K562 (cell line): ENCODE data around the gene MED13L.

ENCODE experiments used
- CBX8 ChIP-seq: fragments of 200-600 bp; sonication (generic); IDR thresholded peaks from 2 replicates; pipeline ENCODE4 v1.6.1; 2012; ENCODE audit warnings: borderline replicate concordance, mixed run types, low read depth, mild to moderate bottlenecking, moderate library complexity, mixed read lengths, low read length, control low read depth, inconsistent platforms; ENCODE audit not compliant: poor library complexity, severe bottlenecking; ENCODE audit errors: extremely low read depth
- EP300 ChIP-seq: IDR thresholded peaks from 2 replicates; pipeline ENCODE4 v1.6.1; 2012; ENCODE audit warnings: low read length, improper control_type of control experiment
- ESRRA ChIP-seq: fragments of 450-650 bp; IDR thresholded peaks from 2 replicates; pipeline ENCODE4 v1.6.1; 2014; ENCODE audit warnings: low read depth, mild to moderate bottlenecking, moderate library complexity, borderline replicate concordance
- HEY1 ChIP-seq: fragments of 250-450 bp; sonication (Bioruptor Pico); IDR thresholded peaks from 2 replicates; pipeline ENCODE4 v1.5.0; 2020; ENCODE audit warnings: mild to moderate bottlenecking, moderate library complexity, borderline replicate concordance
- HMGN3 ChIP-seq: IDR thresholded peaks from 2 replicates; pipeline ENCODE4 v1.6.1; 2011; ENCODE audit warnings: borderline replicate concordance, low read depth, mild to moderate bottlenecking, mixed read lengths, low read length; ENCODE audit not compliant: insufficient read length; ENCODE audit errors: extremely low read depth
- MCM7 ChIP-seq, 2 experiments: fragments of 450-650 bp; IDR thresholded peaks; 2 replicates each; pipeline ENCODE4 v1.6.1; 2016 to 2018
- PHB2 ChIP-seq: fragments of 450-650 bp; IDR thresholded peaks from 2 replicates; pipeline ENCODE4 v1.6.1; 2017; ENCODE audit warnings: low read depth
- POLR2AphosphoS5 ChIP-seq: IDR thresholded peaks from 2 replicates; pipeline ENCODE4 v1.6.1; 2011; ENCODE audit warnings: mild to moderate bottlenecking, low read depth, low read length, moderate library complexity; ENCODE audit not compliant: control insufficient read depth, insufficient read depth
- RFX5 ChIP-seq: IDR thresholded peaks from 2 replicates; pipeline ENCODE4 v1.6.1; 2011; ENCODE audit warnings: low read depth, mild to moderate bottlenecking, improper control_type of control experiment, low read length
- SP2 ChIP-seq: IDR thresholded peaks from 2 replicates; pipeline ENCODE4 v1.6.1; 2011; ENCODE audit warnings: mild to moderate bottlenecking, low read depth, low read length, moderate library complexity; ENCODE audit not compliant: poor library complexity, severe bottlenecking; ENCODE audit errors: extremely low read depth
- TEAD4 ChIP-seq, 2 experiments: sonication (generic) in 1 of 2; formaldehyde crosslinking in 1 of 2; IDR thresholded peaks; 2 replicates each; pipeline versions ENCODE4 v1.6.1 to v1.8.0; 2012 to 2022; ENCODE audit warnings: borderline replicate concordance in 1 of 2, inconsistent platforms in 1 of 2, low read length in 1 of 2, mild to moderate bottlenecking in 1 of 2, missing genetic modification reagents in 1 of 2
- ZNF707 ChIP-seq: fragments of 250-450 bp; sonication (Bioruptor Pico); conservative IDR thresholded peaks from 2 replicates; pipeline ENCODE4 v1.8.0; 2022; ENCODE audit warnings: inconsistent platforms, mild to moderate bottlenecking, moderate library complexity
- TF ChIP-seq, protein P1 (sequence below): sonication (generic); formaldehyde crosslinking; IDR thresholded peaks from 2 replicates; pipeline ENCODE4 v1.8.1; 2023; ENCODE audit warnings: mild to moderate bottlenecking, missing genetic modification reagents

- TF ChIP-seq ZNF707: no peak
- no peak for TF ChIP-seq EP300
- TF ChIP-seq, protein P1, sequence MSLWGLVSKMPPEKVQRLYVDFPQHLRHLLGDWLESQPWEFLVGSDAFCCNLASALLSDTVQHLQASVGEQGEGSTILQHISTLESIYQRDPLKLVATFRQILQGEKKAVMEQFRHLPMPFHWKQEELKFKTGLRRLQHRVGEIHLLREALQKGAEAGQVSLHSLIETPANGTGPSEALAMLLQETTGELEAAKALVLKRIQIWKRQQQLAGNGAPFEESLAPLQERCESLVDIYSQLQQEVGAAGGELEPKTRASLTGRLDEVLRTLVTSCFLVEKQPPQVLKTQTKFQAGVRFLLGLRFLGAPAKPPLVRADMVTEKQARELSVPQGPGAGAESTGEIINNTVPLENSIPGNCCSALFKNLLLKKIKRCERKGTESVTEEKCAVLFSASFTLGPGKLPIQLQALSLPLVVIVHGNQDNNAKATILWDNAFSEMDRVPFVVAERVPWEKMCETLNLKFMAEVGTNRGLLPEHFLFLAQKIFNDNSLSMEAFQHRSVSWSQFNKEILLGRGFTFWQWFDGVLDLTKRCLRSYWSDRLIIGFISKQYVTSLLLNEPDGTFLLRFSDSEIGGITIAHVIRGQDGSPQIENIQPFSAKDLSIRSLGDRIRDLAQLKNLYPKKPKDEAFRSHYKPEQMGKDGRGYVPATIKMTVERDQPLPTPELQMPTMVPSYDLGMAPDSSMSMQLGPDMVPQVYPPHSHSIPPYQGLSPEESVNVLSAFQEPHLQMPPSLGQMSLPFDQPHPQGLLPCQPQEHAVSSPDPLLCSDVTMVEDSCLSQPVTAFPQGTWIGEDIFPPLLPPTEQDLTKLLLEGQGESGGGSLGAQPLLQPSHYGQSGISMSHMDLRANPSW (CRISPR knock-in tag): no peak
- TF ChIP-seq ESRRA: no peak
- no peak for TF ChIP-seq TEAD4 (IDR thresholded peaks at IDR 0.05; ENCODE audit: low read length)
- TF ChIP-seq TEAD4 (CRISPR knock-in tag; IDR thresholded peaks at IDR 0.05; ENCODE audit: borderline replicate concordance): no peak
- no peak for TF ChIP-seq SP2
- no peak for TF ChIP-seq MCM7 (IDR thresholded peaks at IDR 0.05)
- no peak for TF ChIP-seq HEY1 (CRISPR knock-in tag)
- no peak for TF ChIP-seq RFX5
- TF ChIP-seq PHB2: no peak
- TF ChIP-seq POLR2AphosphoS5: no peak
- TF ChIP-seq HMGN3: no peak
- TF ChIP-seq CBX8: no peak
These were observed 289.3 kb downstream of the MED13L start for GRCh38 chr12:115988212-115988611.
